SJSA1 (cell line): ENCODE data around the gene CTXN1. TPM values are rescaled to one million over a fixed set of nuclear protein-coding genes. Genes with fewer than 3 reads are reported as not detected.
A peak's percentile ranks its signal among the peaks of the same experiment; 100 is the strongest.

Experiments
- DNase-seq, 2 experiments: peaks; one replicate each; pipeline ENCODE4 v3.0.0-alpha.2; 2015 to 2020; ENCODE audit warnings: low spot score in 2 of 2, low read depth in 1 of 2
- H3K27ac ChIP-seq: fragments of 250-450 bp; sonication (Bioruptor Pico); 2 replicates; pipeline ENCODE4 v1.5.1; 2020; ENCODE audit warnings: mild to moderate bottlenecking, moderate library complexity
- H3K27me3 ChIP-seq: fragments of 250-450 bp; sonication (Bioruptor Pico); replicated peaks from 2 replicates; pipeline ENCODE4 v1.5.1; 2020; ENCODE audit warnings: mild to moderate bottlenecking, moderate library complexity
- H3K36me3 ChIP-seq: fragments of 250-450 bp; sonication (Bioruptor Pico); 2 replicates; pipeline ENCODE4 v1.5.1; 2020; ENCODE audit warnings: mild to moderate bottlenecking
- H3K4me1 ChIP-seq: fragments of 250-450 bp; sonication (Bioruptor Pico); replicated peaks from 2 replicates; pipeline ENCODE4 v1.6.1; 2021; ENCODE audit warnings: mild to moderate bottlenecking
- H3K4me3 ChIP-seq: fragments of 250-450 bp; sonication (Bioruptor Pico); 2 replicates; pipeline ENCODE4 v1.5.1; 2020; ENCODE audit warnings: mild to moderate bottlenecking
- H3K9me3 ChIP-seq: fragments of 250-450 bp; sonication (Bioruptor Pico); replicated peaks from 2 replicates; pipeline ENCODE4 v1.5.1; 2020; ENCODE audit warnings: mild to moderate bottlenecking
- total RNA-seq: library from RNA; depleted of rRNA; stranded (reverse); fragments of >200 nt; shearing (Covaris generic); gene quantifications from 2 replicates; pipeline ENCODE4 v1.2.3, GENCODE V29; 2014

CTXN1 gene
- total RNA-seq, 1 experiment from 2014 or later, result not detected

- H3K36me3 ChIP-seq, result peaks cover 28% of the 10 kb centered on the region
- H3K9me3 ChIP-seq, result peaks cover 5% of the 10 kb centered on the region
- no peak overlapping the region for H3K27ac ChIP-seq
- peak; percentile 48 to 81 for DNase-seq
- H3K4me1 ChIP-seq, result peaks cover 53% of the 10 kb centered on the region
- H3K27me3 ChIP-seq, result peaks cover 6% of the 10 kb centered on the region
- H3K4me3 ChIP-seq, result peak overlapping the region; percentile 24
These were observed 624 bp downstream of the CTXN1 start for GRCh38 chr19:7925171-7925851.

GRCh38 chr19:7924651-7925170, 1.2 kb downstream of the CTXN1 start:
- H3K36me3 ChIP-seq, result peaks cover 22% of the 10 kb centered on the region
- H3K27me3 ChIP-seq, result peaks cover 6% of the 10 kb centered on the region
- no peak overlapping the region; the same call in 1 of the 2 replicates for H3K4me3 ChIP-seq
- H3K9me3 ChIP-seq, result peaks cover 5% of the 10 kb centered on the region
- no peak overlapping the region for H3K27ac ChIP-seq
- DNase-seq, result no peak
- peaks cover 50% of the 10 kb centered on the region for H3K4me1 ChIP-seq

GRCh38 chr19:7924241-7924640, 1.7 kb downstream of the CTXN1 start:
- Histone ChIP-seq H3K4me1 (peaks cover 47% of the 10 kb centered on the region), H3K36me3 (peaks cover 22% of the 10 kb centered on the region), H3K9me3 (peaks cover 5% of the 10 kb centered on the region), H3K4me3 (no peak overlapping the region), H3K27ac (no peak overlapping the region), H3K27me3 (peaks cover 6% of the 10 kb centered on the region)
- DNase-seq, result no peak

GRCh38 chr19:7923295-7924191, 2.4 kb downstream of the CTXN1 start:
- H3K4me1 ChIP-seq, result peaks cover 42% of the 10 kb centered on the region
- no peak for DNase-seq

DNA sequence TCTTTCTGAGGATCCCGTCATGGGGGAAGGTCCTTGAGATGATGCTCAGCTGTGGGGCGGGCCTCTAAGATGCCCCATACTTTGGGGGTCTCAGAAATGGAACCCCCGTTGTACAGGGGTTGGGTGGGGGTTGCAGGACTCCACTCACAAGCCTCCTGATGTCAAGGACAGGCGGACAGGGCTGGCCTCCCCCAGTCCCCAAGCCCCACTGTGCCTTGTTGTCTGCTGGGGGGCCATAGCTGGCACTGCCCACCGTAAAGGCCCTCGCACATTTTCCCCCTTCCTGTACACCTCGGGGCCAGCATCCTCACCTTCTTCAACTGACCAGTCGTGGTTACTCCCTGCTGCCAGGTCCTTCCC, 3.1 kb downstream of the CTXN1 start:
- Histone ChIP-seq H3K36me3 (peaks cover 22% of the 10 kb centered on the region), H3K9me3 (peaks cover 5% of the 10 kb centered on the region), H3K27ac (no peak overlapping the region), H3K4me3 (no peak overlapping the region), H3K27me3 (peaks cover 14% of the 10 kb centered on the region), H3K4me1 (peaks cover 38% of the 10 kb centered on the region)
- no peak for DNase-seq

More at GRCh38 chr19:7923295-7924191, 2.4 kb downstream of the CTXN1 start:
- Histone ChIP-seq H3K4me3 (no peak overlapping the region), H3K9me3 (peaks cover 5% of the 10 kb centered on the region), H3K27ac (no peak overlapping the region), H3K27me3 (peaks cover 6% of the 10 kb centered on the region), H3K36me3 (peaks cover 22% of the 10 kb centered on the region)

GRCh38 chr19:7921967-7922835, 3.7 kb downstream of the CTXN1 start:
- H3K4me1 ChIP-seq, result peaks cover 41% of the 10 kb centered on the region
- H3K9me3 ChIP-seq, result peaks cover 5% of the 10 kb centered on the region
- H3K4me3 ChIP-seq, result peak overlapping the region; percentile 45; the same call in 1 of the 2 replicates
- peaks cover 22% of the 10 kb centered on the region for H3K36me3 ChIP-seq
- no peak overlapping the region for H3K27ac ChIP-seq
- peaks cover 20% of the 10 kb centered on the region for H3K27me3 ChIP-seq
- no peak for DNase-seq

DNA sequence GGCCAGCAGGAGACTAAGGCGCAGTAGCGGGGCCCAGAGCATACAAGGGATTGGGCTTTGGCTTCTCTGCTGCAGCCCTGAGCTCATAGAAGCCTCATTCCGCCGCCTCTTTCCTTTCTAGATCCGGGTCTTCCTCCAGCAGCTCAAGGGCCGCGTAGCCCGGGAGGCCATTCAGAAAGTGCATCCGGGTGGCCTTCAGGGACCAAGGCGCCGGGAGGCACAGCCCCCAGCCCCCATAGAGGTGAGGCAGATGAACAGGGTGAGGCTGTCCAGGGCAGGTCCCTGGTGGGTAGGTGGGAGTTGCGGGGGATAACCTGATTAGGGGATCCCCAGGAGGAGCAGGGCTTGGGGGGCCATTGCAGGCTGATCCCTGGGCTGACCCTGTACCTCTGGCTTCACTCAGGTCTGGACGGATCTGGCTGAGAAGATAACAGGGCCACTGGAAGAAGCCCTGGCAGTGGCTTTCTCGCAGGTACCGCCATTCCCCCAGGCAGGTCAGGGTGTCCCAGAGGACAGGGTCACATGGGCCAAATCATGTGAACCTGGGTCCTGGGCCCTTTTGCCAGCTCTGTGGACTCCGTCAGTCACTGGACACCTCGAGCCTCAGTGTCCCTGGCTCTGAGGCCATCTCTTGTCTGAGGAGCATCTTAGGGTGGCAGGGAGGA, 4.5 kb downstream of the CTXN1 start:
- Histone ChIP-seq H3K4me3 (peak overlapping the region; percentile 45), H3K4me1 (peaks cover 48% of the 10 kb centered on the region), H3K9me3 (peaks cover 5% of the 10 kb centered on the region), H3K27me3 (peaks cover 28% of the 10 kb centered on the region), H3K36me3 (peaks cover 16% of the 10 kb centered on the region), H3K27ac (peak overlapping the region; percentile 17)
- no peak for DNase-seq

DNA sequence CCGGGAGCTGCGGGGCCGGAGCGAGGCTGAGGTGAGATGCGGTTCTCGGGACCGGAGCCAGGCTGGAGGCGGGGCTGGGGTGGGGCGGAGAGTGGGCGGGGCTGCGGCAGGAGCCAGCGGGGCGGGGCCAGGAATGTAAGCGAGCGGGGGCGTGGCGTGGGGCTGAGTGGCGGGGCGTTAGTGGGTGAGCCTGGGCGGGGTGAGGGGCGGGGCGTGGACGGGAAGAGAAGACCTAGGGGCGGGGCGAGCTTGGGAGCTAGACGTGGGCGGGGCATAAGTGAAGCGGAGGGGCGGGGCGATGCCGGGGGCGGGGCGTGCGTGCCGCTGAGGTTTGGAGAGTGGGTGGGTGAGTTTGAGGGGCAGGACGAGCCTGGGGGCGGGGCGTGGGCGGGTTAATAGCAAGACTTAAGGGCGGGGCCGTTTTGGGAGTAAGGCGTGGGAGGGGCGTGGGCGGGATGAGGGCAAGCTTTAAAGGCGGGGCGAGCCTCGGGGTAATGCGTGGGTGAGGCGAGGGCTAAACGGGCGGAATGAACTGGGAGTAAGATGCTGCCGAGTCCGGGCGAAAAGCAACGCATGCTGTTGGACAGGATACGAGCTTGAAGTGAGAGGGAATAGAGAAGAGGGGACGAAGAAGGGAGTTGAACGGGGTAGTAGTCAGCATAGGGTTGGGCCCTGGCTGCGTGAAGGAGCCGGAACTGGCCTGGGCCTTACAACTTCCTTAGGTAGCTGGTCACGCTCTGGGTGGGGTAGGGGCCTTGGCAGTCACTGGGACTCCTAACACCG, 5.2 kb downstream of the CTXN1 start:
- Histone ChIP-seq H3K27ac (peak overlapping the region; percentile 17), H3K9me3 (peaks cover 5% of the 10 kb centered on the region), H3K4me3 (peak overlapping the region; percentile 70), H3K27me3 (peaks cover 35% of the 10 kb centered on the region), H3K36me3 (peaks cover 14% of the 10 kb centered on the region), H3K4me1 (peaks cover 50% of the 10 kb centered on the region)
- peak; percentile 82 to 100 for DNase-seq

DNA sequence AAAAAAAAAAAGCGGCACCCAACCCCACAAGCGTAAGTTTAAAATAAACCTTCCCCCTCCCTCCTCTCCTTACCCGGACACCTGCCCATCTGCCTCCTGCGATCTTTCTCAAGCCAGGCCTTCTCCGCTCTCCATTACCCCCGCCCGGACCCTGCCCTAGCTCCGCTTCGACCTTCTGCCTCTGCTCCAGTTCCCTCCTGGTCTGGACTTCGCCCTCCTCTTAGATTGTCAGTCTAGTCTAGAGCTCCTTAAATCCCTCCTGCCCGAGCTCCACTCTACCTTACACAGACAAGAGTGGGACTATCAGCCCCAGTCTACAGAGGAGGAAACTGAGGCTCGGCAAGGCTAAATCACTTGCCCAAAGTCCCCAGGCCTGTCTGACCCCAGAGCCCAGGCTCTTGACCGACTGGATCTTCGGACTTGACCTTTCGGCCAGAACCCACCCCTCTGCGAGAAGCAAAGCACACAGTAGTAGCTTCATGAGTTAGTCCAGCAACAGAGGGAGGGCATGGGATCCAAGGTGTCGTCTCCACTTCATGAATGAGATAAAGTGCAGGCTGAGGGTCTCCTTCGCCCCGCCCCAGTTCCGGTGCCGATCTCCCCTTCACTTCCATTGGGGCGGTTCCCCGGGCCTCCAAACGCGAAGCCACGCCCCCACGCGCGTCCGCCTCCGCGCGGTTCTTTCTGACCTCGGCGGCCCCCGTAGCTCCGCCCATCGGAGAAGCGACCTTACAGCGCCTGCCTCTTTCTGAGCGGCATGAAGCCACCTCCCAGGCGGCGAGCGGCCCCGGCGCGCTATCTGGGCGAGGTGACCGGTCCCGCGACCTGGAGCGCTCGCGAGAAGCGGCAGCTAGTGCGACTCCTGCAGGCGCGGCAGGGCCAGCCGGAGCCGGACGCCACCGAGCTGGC, 6.1 kb downstream of the CTXN1 start, which contains the start of gene SNAPC2:
Gene SNAPC2 (plus strand): TSS at position 729 of the 909 bp plus-strand sequence. CDS start 29 bp downstream, at position 758.
- H3K4me3 ChIP-seq, result peak within 1 kb of the TSS; percentile 70
- H3K9me3 ChIP-seq, result no peaks in the 10 kb centered on the region
- peak; percentile 97 to 98 for DNase-seq
- peaks cover 14% of the 10 kb centered on the region for H3K36me3 ChIP-seq
- peaks cover 36% of the 10 kb centered on the region for H3K27me3 ChIP-seq
- H3K4me1 ChIP-seq, result peaks cover 42% of the 10 kb centered on the region
- peak within 1 kb of the TSS; percentile 17 for H3K27ac ChIP-seq

GRCh38 chr19:7918615-7919421, 7.1 kb downstream of the CTXN1 start:
- no peak for DNase-seq
- H3K27ac ChIP-seq, result no peak overlapping the region
- H3K4me1 ChIP-seq, result peaks cover 42% of the 10 kb centered on the region
- no peak overlapping the region for H3K4me3 ChIP-seq
- peaks cover 39% of the 10 kb centered on the region for H3K27me3 ChIP-seq
- H3K9me3 ChIP-seq, result no peaks in the 10 kb centered on the region
- H3K36me3 ChIP-seq, result peaks cover 14% of the 10 kb centered on the region
